BLaER1 (cell line): ENCODE measurements around the gene MYL5.
"Not testable (repeated sequence)": the region's sequence is repeated elsewhere in the genome, so short reads cannot be mapped to it uniquely, and the experiment has no call there.

Source experiments
- H3K27ac ChIP-seq: shearing (Covaris generic); formaldehyde crosslinking; 2 replicates; pipeline ENCODE4 v1.8.1; 2022
- H3K27me3 ChIP-seq: shearing (Covaris generic); formaldehyde crosslinking; 2 replicates; pipeline ENCODE4 v1.8.1; 2022
- H3K36me3 ChIP-seq: shearing (Covaris generic); formaldehyde crosslinking; 2 replicates; pipeline ENCODE4 v1.8.1; 2022
- H3K4me1 ChIP-seq: shearing (Covaris generic); formaldehyde crosslinking; 2 replicates; pipeline ENCODE4 v1.8.1; 2022
- H3K4me2 ChIP-seq: shearing (Covaris generic); formaldehyde crosslinking; 2 replicates; pipeline ENCODE4 v1.8.1; 2022
- H3K4me3 ChIP-seq: shearing (Covaris generic); formaldehyde crosslinking; 2 replicates; pipeline ENCODE4 v1.8.1; 2022
- H3K9ac ChIP-seq: shearing (Covaris generic); formaldehyde crosslinking; 2 replicates; pipeline ENCODE4 v1.8.1; 2022
- H3K9me3 ChIP-seq: shearing (Covaris generic); formaldehyde crosslinking; 2 replicates; pipeline ENCODE4 v1.8.1; 2022
- H4K20me1 ChIP-seq: shearing (Covaris generic); formaldehyde crosslinking; 2 replicates; pipeline ENCODE4 v1.8.1; 2022
- Cebpa-rat ChIP-seq: shearing (Covaris generic); IDR thresholded peaks from 2 replicates; pipeline ENCODE4 v1.8.1; 2022

Gene MYL5

GRCh38 chr4:723751-724530 lies 49.6 kb downstream of the MYL5 start:
- Histone ChIP-seq H3K27me3 (no peaks in the 10 kb centered on the region), H3K9ac (no peak overlapping the region), H3K4me1 (peaks cover 15% of the 10 kb centered on the region), H3K4me3 (no peak overlapping the region), H3K27ac (no peak overlapping the region), H3K9me3 (peaks cover 4% of the 10 kb centered on the region; the same call in 1 of the 2 replicates), H3K36me3 (peaks cover 95% of the 10 kb centered on the region), H3K4me2 (no peak overlapping the region), H4K20me1 (peaks cover 100% of the 10 kb centered on the region)
- no peak for TF ChIP-seq Cebpa-rat

GRCh38 chr4:725391-726234 lies 51.3 kb downstream of the MYL5 start:
- Histone ChIP-seq H3K4me2 (no peak overlapping the region), H3K4me1 (peaks cover 15% of the 10 kb centered on the region), H3K27ac (no peak overlapping the region), H4K20me1 (peaks cover 100% of the 10 kb centered on the region), H3K9ac (no peak overlapping the region), H3K9me3 (peaks cover 7% of the 10 kb centered on the region; the same call in 1 of the 2 replicates), H3K36me3 (peaks cover 95% of the 10 kb centered on the region), H3K4me3 (no peak overlapping the region), H3K27me3 (no peaks in the 10 kb centered on the region)
- TF ChIP-seq Cebpa-rat: no peak

- Histone ChIP-seq H3K4me3 (no peak overlapping the region), H3K4me2 (0 out of 2 replicates have a peak overlapping the region, but pooled peaks have one; percentile 19), H3K27me3 (no peaks in the 10 kb centered on the region), H3K9ac (no peak overlapping the region), H3K27ac (0 out of 2 replicates have a peak overlapping the region, but pooled peaks have one; percentile 6), H3K36me3 (peaks cover 95% of the 10 kb centered on the region), H3K4me1 (peaks cover 15% of the 10 kb centered on the region), H4K20me1 (peaks cover 100% of the 10 kb centered on the region), H3K9me3 (peaks cover 7% of the 10 kb centered on the region; the same call in 1 of the 2 replicates)
- TF ChIP-seq Cebpa-rat: no peak
Observed at GRCh38 chr4:726235-726787, 52.0 kb downstream of the MYL5 start.

GRCh38 chr4:726838-727237 lies 52.5 kb downstream of the MYL5 start:
- no peak overlapping the region for H3K27ac ChIP-seq

GRCh38 chr4:727576-727975 lies 53.2 kb downstream of the MYL5 start:
- Histone ChIP-seq H4K20me1 (peaks cover 92% of the 10 kb centered on the region), H3K4me3 (no peak overlapping the region), H3K4me2 (no peak overlapping the region), H3K36me3 (peaks cover 87% of the 10 kb centered on the region), H3K9ac (no peak overlapping the region), H3K27ac (no peak overlapping the region), H3K4me1 (peaks cover 15% of the 10 kb centered on the region), H3K27me3 (no peaks in the 10 kb centered on the region), H3K9me3 (peaks cover 3% of the 10 kb centered on the region; the same call in 1 of the 2 replicates)
- TF ChIP-seq Cebpa-rat: no peak

More at GRCh38 chr4:726838-727237, 52.5 kb downstream of the MYL5 start:
- Histone ChIP-seq H3K4me2 (peak overlapping the region; percentile 19; the same call in 1 of the 2 replicates), H3K36me3 (peaks cover 90% of the 10 kb centered on the region), H3K9ac (no peak overlapping the region), H4K20me1 (peaks cover 96% of the 10 kb centered on the region), H3K4me1 (peaks cover 15% of the 10 kb centered on the region), H3K27me3 (no peaks in the 10 kb centered on the region), H3K9me3 (peaks cover 5% of the 10 kb centered on the region; the same call in 1 of the 2 replicates), H3K4me3 (no peak overlapping the region)
- TF ChIP-seq Cebpa-rat: no peak

GRCh38 chr4:729336-730315 lies 55.3 kb downstream of the MYL5 start:
- Histone ChIP-seq H3K27ac (no peak overlapping the region), H3K9me3 (peaks cover 3% of the 10 kb centered on the region; the same call in 1 of the 2 replicates), H3K4me2 (no peak overlapping the region), H3K36me3 (peaks cover 87% of the 10 kb centered on the region), H3K27me3 (no peaks in the 10 kb centered on the region), H3K4me3 (no peak overlapping the region), H3K9ac (no peak overlapping the region), H3K4me1 (peaks cover 15% of the 10 kb centered on the region), H4K20me1 (peaks cover 91% of the 10 kb centered on the region)
- TF ChIP-seq Cebpa-rat: no peak

- Histone ChIP-seq H3K4me2 (no peak overlapping the region), H3K9me3 (peaks cover 3% of the 10 kb centered on the region; the same call in 1 of the 2 replicates), H4K20me1 (peaks cover 91% of the 10 kb centered on the region), H3K9ac (no peak overlapping the region), H3K4me3 (no peak overlapping the region), H3K4me1 (peaks cover 15% of the 10 kb centered on the region), H3K27me3 (no peaks in the 10 kb centered on the region), H3K36me3 (peaks cover 87% of the 10 kb centered on the region), H3K27ac (no peak overlapping the region)
- TF ChIP-seq Cebpa-rat: no peak
Observed at GRCh38 chr4:730511-730910, 56.2 kb downstream of the MYL5 start.

- H3K4me3 ChIP-seq: not testable (repeated sequence)
- H4K20me1 ChIP-seq: peaks cover 88% of the 10 kb centered on the region
- peaks cover 89% of the 10 kb centered on the region for H3K36me3 ChIP-seq
Observed at GRCh38 chr4:730946-731904, 56.9 kb downstream of the MYL5 start.

More at GRCh38 chr4:730946-731904, 56.9 kb downstream of the MYL5 start:
- not testable (repeated sequence) for H3K9me3 ChIP-seq, H3K27ac ChIP-seq, H3K27me3 ChIP-seq, H3K4me1 ChIP-seq, H3K9ac ChIP-seq, H3K4me2 ChIP-seq
